ENCODE measurements around the gene RGS16.

Gene RGS16

GRCh38 chr1:182580736-182581135 is 23.5 kb downstream of the RGS16 start:
- no peak for DNase-seq (ENCODE audit: low read depth)

GRCh38 chr1:182575540-182576149 is 28.5 kb downstream of the RGS16 start:
- peak; percentile 63 for DNase-seq (ENCODE audit: low read depth)

DNA sequence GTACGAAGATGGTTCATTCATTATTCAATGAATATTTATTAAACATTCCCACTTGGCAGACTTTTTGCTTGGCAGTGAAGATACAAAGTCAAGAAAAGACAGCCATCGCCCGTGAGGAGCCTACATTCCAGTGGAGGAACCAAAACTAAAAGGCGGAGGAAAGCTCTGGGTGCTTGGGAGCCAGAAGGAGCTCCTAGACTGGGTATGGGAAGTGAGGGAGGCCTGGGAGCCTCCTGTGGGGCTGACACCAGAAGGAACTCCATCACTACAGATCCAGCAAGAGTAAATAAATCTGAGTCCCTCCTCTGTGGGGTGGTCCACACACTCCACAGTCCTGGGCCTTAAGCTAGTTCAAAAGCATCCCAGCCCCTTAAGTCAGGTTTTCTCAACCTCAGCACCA is 30.0 kb downstream of the RGS16 start:
- no peak for DNase-seq (ENCODE audit: low read depth)

DNA sequence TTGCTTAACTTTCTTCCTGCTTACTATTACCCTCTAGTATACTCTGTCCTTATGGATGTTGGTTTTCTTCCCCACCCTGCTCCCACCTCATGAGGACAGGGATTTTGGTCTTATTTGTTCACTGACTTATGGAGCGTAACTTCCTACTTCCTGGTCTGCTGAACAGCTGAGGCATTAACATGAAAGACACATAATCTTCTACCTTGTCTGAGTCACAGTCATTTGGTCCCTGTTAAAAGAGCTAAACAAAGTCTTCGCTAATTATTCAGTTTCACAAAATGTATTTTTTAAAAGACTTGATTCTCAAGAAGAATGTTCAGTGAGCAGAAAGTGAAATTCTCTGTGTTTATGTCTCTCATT is 33.6 kb downstream of the RGS16 start:
- no peak for DNase-seq (ENCODE audit: low read depth)

- DNase-seq (ENCODE audit: low read depth) = no peak
Measured at GRCh38 chr1:182569939-182570610, 34.1 kb downstream of the RGS16 start.

DNA sequence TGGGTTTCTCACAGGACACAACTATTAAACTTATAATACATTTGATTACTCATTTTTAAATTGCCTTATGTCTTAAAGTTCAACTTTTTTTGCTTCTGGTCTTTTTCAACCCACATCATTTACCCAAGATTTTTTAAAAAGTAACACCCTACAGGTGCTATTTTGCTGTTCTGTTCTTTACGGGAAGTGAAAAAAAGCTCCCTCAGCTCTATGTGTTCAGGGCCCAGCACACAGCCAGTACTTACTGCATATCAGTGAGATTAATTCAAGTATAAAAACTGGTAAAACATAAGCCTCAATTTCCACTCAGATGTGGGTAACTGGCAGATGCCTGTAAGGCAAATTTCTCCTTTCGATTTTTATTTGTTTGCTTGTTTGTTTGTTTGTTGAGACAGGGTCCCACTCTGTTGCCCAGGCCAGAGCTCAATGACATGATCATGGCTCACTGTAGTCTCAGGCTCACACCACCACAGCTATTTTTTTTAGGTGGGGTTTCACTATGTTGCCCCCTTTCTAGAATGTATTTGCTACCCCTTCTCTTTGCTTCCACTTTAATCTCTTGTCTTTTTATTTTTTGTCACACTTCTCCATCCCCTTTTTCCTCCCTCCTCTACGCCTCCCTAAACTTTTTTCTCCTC is 35.4 kb downstream of the RGS16 start:
- DNase-seq (ENCODE audit: low read depth) = no peak

GRCh38 chr1:182567629-182568028 is 36.6 kb downstream of the RGS16 start:
- DNase-seq (ENCODE audit: low read depth) = no peak

GRCh38 chr1:182565537-182565936 is 38.7 kb downstream of the RGS16 start:
- DNase-seq (ENCODE audit: low read depth) = no peak

DNA sequence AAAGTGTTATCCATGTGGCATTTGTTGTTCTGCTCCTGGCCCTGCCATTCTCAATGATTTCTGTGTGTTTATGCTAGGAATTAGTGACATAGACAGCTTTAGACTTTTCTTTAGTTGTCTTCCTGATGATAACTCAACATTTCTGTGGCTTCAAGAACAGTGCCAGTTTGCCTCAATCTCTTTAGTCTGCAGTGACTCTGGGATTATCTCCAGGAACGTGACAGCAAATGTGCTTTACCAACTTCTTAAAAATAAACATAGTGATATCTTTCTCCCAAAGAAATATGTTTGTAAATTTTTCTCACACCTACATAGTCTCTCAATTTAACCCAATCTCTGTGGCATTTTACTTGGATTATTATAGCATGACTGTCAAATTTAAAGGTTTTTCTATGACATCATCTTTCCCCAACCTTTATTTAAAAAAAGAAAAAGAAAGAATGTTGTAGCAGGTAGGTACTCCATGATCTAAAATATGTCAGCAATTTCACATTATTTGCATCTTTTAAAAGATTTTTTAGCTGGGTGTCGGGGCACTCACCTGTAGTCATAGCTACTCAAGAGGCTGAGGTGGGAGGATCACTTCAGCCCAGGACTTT is 39.7 kb downstream of the RGS16 start:
- no peak for DNase-seq (ENCODE audit: low read depth)

DNA sequence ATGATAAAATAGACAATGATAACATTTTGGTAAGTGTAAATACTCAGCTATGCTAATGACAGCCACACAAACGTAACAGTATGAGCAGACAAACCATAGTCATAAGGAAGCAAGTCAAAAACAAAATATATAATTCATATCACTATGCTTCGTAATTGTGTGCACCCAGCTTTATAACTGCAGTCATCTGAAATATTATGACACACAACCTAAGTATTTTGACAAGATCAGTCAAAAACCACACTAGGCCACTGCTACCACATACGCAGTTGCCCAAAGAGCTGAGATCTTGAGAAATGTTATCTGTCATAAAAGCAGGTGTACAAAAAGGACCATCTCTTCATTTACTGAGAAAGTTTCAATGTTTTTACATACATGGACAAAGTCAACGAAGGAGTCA is 41.1 kb downstream of the RGS16 start:
- peak; percentile 30 for DNase-seq (ENCODE audit: low read depth)

GRCh38 chr1:182561456-182561855 is 42.7 kb downstream of the RGS16 start:
- no peak for DNase-seq (ENCODE audit: low read depth)

- no peak for DNase-seq (ENCODE audit: low read depth)
Measured at GRCh38 chr1:182560392-182560984, 43.7 kb downstream of the RGS16 start.

DNA sequence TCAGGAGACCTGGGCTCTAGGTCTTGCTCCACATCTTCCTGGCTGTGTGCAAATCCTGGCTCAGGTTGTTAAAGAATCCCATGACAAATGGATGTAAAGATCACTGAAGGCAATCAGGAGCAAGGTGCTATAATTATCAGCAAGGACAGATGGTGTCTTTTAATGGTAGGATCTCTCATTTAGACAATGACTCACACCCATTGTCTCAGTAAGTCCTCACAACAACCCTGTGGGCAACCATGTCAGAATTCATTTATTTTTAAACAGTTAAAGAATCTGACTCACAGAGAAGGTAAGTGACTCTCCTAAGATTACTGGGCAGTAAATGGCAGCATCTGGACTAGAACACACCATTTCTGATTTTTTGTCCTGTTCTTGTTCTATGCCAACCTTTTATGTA is 47.9 kb downstream of the RGS16 start:
- no peak for DNase-seq (ENCODE audit: low read depth)

GRCh38 chr1:182555493-182555892 is 48.7 kb downstream of the RGS16 start:
- DNase-seq (ENCODE audit: low read depth) = no peak

DNA sequence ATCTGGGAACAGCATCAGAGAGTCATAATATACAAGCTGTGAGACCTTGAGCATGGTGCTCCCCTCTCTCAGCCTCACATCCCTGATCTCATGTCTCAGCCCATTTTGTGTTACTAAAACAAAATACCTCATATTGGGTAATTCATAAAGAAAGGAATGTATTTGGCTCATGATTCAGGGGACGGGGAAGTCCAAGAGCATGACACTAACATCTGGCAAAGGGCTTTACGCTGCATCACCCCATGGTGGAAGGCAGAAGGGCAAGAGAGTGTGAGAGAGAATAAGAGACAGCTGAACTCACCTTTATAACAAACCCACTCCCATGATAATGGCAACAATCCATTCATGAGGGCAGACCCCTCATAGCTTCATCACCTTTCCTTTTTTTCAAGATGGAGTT is 51.7 kb downstream of the RGS16 start:
- no peak for DNase-seq (ENCODE audit: low read depth)

- DNase-seq (ENCODE audit: low read depth) = no peak
Measured at GRCh38 chr1:182549811-182550210, 54.4 kb downstream of the RGS16 start.

GRCh38 chr1:182549346-182549745 is 54.8 kb downstream of the RGS16 start:
- DNase-seq (ENCODE audit: low read depth) = no peak
